ENCODE results near the gene PFKFB3.

PFKFB3 gene

DNA sequence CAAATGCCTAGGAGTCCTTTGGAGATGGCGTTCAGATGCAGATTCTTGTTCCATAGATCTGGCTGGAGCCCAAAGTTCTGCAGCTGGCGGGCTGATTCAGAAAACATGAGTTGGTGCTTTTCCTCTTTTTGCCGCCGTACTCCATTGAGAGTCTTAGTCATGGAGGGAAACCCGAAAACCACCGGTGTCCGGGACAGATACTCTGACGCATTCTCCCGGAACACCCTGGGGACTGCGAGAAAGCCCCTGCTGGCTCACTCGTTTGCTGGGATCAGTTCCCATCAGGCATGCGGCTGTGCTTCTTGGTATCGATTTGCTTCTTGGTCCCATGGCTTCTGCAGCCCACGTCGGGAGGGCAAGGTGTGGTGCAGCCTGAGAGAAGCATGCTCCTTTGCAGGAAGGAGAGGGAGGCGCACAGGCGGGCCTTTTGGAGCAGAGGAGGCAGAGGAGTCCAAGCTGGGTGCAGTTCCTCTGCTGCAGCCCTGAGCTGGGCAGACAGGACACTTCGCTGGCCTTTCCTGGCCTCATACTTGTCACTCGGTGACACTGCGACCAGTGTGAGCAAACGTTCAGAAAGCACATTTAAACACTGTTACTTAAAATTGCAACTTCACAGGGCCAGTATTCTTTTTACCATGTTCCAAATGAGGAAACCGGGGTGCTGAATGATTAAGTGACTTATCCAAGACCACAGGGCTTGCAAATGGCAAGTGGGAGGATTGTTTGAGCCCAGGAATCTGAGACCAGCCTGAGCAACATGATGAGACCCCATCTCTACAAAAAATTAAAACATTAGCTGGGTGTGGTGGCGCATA is 30.6 kb upstream of the PFKFB3 start:
- Mint-ChIP-seq H3K4me3 (no peak overlapping the region), H3K36me3 (peaks cover 8% of the 10 kb centered on the region), H3K4me1 (ENCODE audit: low read depth) (peaks cover 80% of the 10 kb centered on the region), H3K27me3 (no peaks in the 10 kb centered on the region), H3K27ac (peak overlapping the region; percentile 68), H3K9me3 (ENCODE audit: low read depth) (no peaks in the 10 kb centered on the region)

DNA sequence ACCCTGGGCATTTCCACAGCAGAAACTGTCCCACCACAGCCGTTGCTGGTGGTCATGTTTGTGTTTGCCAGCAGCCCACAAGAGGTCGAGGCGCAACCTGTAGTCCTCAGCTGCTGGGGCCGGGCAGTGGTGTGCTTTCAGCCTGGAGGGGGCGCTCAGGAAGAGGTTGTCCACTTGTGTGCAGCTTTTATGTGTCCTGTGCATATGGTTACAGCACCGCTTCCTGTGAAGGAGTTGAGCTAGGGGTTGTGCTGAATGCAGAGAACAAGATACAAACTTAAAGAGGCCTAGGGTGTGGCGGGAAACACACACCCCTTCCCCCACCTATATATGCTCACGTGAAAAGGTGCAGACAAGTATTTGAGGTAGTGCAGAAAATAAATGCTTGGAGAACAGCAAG is 29.5 kb upstream of the PFKFB3 start:
- H3K9me3 Mint-ChIP-seq (ENCODE audit: low read depth): no peaks in the 10 kb centered on the region
- peak overlapping the region; percentile 18 for H3K4me3 Mint-ChIP-seq
- H3K27ac Mint-ChIP-seq: peak overlapping the region; percentile 79

GRCh38 chr10:6174201-6174874 is 28.4 kb upstream of the PFKFB3 start:
- no peak overlapping the region for H3K4me3 Mint-ChIP-seq
- H3K27me3 Mint-ChIP-seq: no peaks in the 10 kb centered on the region
- no peaks in the 10 kb centered on the region for H3K9me3 Mint-ChIP-seq (ENCODE audit: low read depth)
- peaks cover 72% of the 10 kb centered on the region for H3K4me1 Mint-ChIP-seq (ENCODE audit: low read depth)
- peak overlapping the region; percentile 46 for H3K27ac Mint-ChIP-seq
- peaks cover 5% of the 10 kb centered on the region for H3K36me3 Mint-ChIP-seq

More for the DNA sequence above, 29.5 kb upstream of the PFKFB3 start:
- Mint-ChIP-seq H3K27me3 (no peaks in the 10 kb centered on the region), H3K36me3 (peaks cover 5% of the 10 kb centered on the region), H3K4me1 (ENCODE audit: low read depth) (peaks cover 77% of the 10 kb centered on the region)

DNA sequence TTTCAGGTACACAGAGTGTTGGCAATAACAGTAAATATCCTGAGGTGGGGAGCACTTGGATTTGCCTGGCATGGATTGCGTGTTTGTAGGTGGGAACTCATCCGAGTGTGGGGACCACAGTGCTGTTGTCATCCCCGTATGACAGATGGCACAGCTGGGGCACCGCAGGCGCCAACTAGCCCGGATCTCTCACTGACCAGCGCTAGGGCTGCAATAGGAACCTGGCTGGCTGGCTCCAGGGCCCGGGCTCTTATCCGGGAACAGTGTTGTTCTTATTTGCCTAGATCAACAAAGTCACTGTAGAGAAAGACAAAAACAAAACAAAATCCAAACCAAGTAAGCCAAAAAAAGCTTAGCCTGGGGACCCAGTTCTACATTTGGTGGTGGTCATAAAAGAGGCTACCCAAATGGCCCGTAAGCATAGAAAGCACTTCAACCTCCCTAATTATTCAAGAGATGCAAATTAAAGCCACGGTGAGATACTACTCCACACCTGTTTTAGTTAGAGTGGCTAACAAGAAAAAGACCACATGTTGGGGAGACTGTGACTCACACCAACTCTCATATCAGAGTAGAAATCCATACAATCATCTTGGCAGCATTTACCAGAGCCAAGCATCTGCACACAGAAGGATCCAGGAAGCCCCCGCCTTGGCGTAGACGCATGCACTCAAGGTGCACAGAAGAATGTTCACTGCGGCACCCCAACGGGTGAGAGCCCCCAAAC is 27.2 kb upstream of the PFKFB3 start:
- H3K4me1 Mint-ChIP-seq (ENCODE audit: low read depth): peaks cover 61% of the 10 kb centered on the region
- peak overlapping the region; percentile 18 for H3K4me3 Mint-ChIP-seq

DNA sequence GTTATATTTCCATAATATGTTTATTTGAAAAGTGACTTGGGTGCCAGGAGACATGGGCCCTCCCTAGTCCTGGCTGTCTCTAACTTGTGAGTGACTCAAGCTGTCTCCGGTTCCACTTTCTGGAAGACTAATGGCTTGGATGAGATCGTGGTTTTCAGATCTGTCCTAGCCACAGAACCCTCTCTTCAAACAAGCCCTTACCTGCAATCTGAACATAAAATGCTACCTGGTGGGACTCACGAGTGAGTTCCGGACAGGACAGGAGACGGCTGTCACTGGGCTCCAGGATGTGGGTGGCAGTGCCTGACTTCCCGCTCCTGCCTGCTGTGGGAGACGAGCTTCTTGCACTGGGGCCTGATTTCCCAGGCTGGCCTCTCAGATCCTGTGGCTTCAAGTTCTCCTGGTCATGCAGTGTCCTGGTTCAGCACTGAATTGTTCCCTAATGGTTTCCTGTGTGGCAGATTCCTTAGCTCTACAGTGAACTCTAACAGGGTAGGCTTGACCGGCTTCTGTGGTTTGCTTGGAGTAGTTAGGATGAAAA is 26.0 kb upstream of the PFKFB3 start:
- no peak overlapping the region for H3K4me3 Mint-ChIP-seq
- peaks cover 53% of the 10 kb centered on the region for H3K4me1 Mint-ChIP-seq (ENCODE audit: low read depth)
- H3K9me3 Mint-ChIP-seq (ENCODE audit: low read depth): no peaks in the 10 kb centered on the region
- peaks cover 5% of the 10 kb centered on the region for H3K36me3 Mint-ChIP-seq
- no peaks in the 10 kb centered on the region for H3K27me3 Mint-ChIP-seq
- peak overlapping the region; percentile 66 for H3K27ac Mint-ChIP-seq

More for the DNA sequence above, 27.2 kb upstream of the PFKFB3 start:
- Mint-ChIP-seq H3K9me3 (ENCODE audit: low read depth) (no peaks in the 10 kb centered on the region), H3K27me3 (no peaks in the 10 kb centered on the region), H3K27ac (peak overlapping the region; percentile 18), H3K36me3 (peaks cover 5% of the 10 kb centered on the region)

GRCh38 chr10:6177880-6178281 is 24.9 kb upstream of the PFKFB3 start:
- peaks cover 42% of the 10 kb centered on the region for H3K4me1 Mint-ChIP-seq (ENCODE audit: low read depth)
- no peak overlapping the region for H3K27ac Mint-ChIP-seq
- H3K9me3 Mint-ChIP-seq (ENCODE audit: low read depth): no peaks in the 10 kb centered on the region
- H3K36me3 Mint-ChIP-seq: peaks cover 5% of the 10 kb centered on the region
- H3K27me3 Mint-ChIP-seq: no peaks in the 10 kb centered on the region
- no peak overlapping the region for H3K4me3 Mint-ChIP-seq

DNA sequence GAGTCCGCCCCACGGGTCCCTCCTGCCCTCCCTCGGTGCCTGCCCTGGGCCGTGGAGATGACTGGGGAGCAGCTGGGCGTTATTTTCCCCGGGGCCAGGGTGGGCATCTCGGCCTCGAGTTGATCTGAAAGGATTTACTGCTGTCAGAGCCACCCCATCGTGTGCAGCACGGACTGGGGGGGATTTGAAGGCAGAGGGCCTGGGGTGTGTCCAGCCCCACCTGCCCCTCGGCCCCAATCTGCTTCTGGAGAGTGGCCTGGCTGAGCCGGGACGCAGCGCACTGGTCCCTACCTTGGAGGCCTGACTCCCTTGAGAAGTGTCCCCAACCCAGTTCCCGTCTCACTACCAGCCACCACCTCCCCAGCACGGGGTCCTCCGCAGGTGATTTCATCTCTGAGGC is 24.2 kb upstream of the PFKFB3 start:
- peaks cover 5% of the 10 kb centered on the region for H3K36me3 Mint-ChIP-seq
- H3K9me3 Mint-ChIP-seq (ENCODE audit: low read depth): no peaks in the 10 kb centered on the region
- no peak overlapping the region for H3K27ac Mint-ChIP-seq
- H3K27me3 Mint-ChIP-seq: no peaks in the 10 kb centered on the region
- peaks cover 35% of the 10 kb centered on the region for H3K4me1 Mint-ChIP-seq (ENCODE audit: low read depth)
- no peak overlapping the region for H3K4me3 Mint-ChIP-seq

DNA sequence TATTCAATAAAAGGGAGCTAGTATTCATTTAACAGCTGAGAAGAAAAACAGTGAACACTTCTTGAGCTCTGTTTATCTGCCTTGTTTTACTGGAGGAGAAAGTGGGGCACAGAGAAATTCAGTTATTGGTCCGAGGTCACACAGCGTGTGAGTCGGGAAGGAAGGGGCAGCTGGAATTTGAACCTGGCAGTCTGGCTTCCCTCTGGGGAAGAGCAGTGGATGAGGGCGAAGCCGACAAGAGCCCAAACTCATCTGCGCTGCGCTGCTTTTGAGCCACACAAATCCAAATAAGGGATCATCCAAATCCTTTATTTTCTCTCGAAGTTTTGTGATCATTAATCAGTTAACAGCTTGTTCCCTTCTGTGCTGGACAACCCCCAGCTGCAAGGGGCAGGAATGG is 23.7 kb upstream of the PFKFB3 start:
- Mint-ChIP-seq H3K4me1 (ENCODE audit: low read depth) (peaks cover 30% of the 10 kb centered on the region), H3K27me3 (no peaks in the 10 kb centered on the region), H3K4me3 (no peak overlapping the region), H3K9me3 (ENCODE audit: low read depth) (no peaks in the 10 kb centered on the region), H3K27ac (no peak overlapping the region), H3K36me3 (peaks cover 5% of the 10 kb centered on the region)

- no peaks in the 10 kb centered on the region for H3K27me3 Mint-ChIP-seq
- no peak overlapping the region for H3K27ac Mint-ChIP-seq
- peaks cover 5% of the 10 kb centered on the region for H3K36me3 Mint-ChIP-seq
- H3K4me3 Mint-ChIP-seq: no peak overlapping the region
- H3K9me3 Mint-ChIP-seq (ENCODE audit: low read depth): no peaks in the 10 kb centered on the region
- peaks cover 24% of the 10 kb centered on the region for H3K4me1 Mint-ChIP-seq (ENCODE audit: low read depth)
These were observed 22.1 kb upstream of the PFKFB3 start for GRCh38 chr10:6180480-6181110.

DNA sequence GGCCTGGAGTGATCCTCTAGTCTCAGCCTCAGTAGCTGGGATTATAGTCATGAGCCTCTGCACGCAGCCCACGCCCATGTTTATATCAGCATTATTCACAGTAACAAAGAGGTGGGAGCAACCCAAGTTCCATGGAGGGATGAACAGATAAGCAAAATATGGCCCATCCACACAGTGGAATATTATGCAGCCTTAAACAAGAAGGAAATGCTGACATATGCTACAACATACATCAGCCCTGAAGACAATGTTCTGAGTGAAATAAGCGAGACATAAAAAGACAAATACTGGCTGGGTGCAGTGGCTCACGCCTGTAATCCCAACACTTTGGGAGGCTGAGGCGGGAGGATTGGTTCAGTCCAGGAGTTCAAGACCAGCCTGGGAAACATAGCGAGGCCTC is 21.5 kb upstream of the PFKFB3 start:
- Mint-ChIP-seq H3K9me3 (ENCODE audit: low read depth) (no peaks in the 10 kb centered on the region), H3K36me3 (no peaks in the 10 kb centered on the region), H3K27me3 (no peaks in the 10 kb centered on the region), H3K4me1 (ENCODE audit: low read depth) (peaks cover 22% of the 10 kb centered on the region), H3K27ac (no peak overlapping the region), H3K4me3 (no peak overlapping the region)

GRCh38 chr10:6182454-6183098 is 20.2 kb upstream of the PFKFB3 start:
- H3K4me3 Mint-ChIP-seq: no peak overlapping the region
- no peak overlapping the region for H3K27ac Mint-ChIP-seq

GRCh38 chr10:6185039-6185716 is 17.6 kb upstream of the PFKFB3 start:
- Mint-ChIP-seq H3K9me3 (ENCODE audit: low read depth) (no peaks in the 10 kb centered on the region), H3K27ac (peak overlapping the region; percentile 10)

More at GRCh38 chr10:6182454-6183098, 20.2 kb upstream of the PFKFB3 start:
- Mint-ChIP-seq H3K36me3 (no peaks in the 10 kb centered on the region), H3K4me1 (ENCODE audit: low read depth) (peaks cover 15% of the 10 kb centered on the region), H3K9me3 (ENCODE audit: low read depth) (no peaks in the 10 kb centered on the region), H3K27me3 (no peaks in the 10 kb centered on the region)

GRCh38 chr10:6186894-6187256 is 15.9 kb upstream of the PFKFB3 start:
- Mint-ChIP-seq H3K27ac (peak overlapping the region; percentile 16), H3K4me3 (no peak overlapping the region), H3K4me1 (ENCODE audit: low read depth) (peaks cover 24% of the 10 kb centered on the region), H3K36me3 (peaks cover 5% of the 10 kb centered on the region), H3K9me3 (ENCODE audit: low read depth) (no peaks in the 10 kb centered on the region), H3K27me3 (no peaks in the 10 kb centered on the region)

More at GRCh38 chr10:6185039-6185716, 17.6 kb upstream of the PFKFB3 start:
- peaks cover under 1% of the 10 kb centered on the region for H3K36me3 Mint-ChIP-seq
- H3K4me3 Mint-ChIP-seq: no peak overlapping the region
- H3K27me3 Mint-ChIP-seq: no peaks in the 10 kb centered on the region
- peaks cover 18% of the 10 kb centered on the region for H3K4me1 Mint-ChIP-seq (ENCODE audit: low read depth)

- Mint-ChIP-seq H3K27ac (no peak overlapping the region), H3K4me1 (ENCODE audit: low read depth) (peaks cover 25% of the 10 kb centered on the region), H3K4me3 (no peak overlapping the region), H3K9me3 (ENCODE audit: low read depth) (no peaks in the 10 kb centered on the region), H3K27me3 (no peaks in the 10 kb centered on the region), H3K36me3 (peaks cover 5% of the 10 kb centered on the region)
These were observed 15.5 kb upstream of the PFKFB3 start for GRCh38 chr10:6187278-6187677.

All from activated naive CD8-positive, alpha-beta T cell (primary cell).